ENCODE data around the gene VAPB. TPM values are rescaled to one million over a fixed set of nuclear protein-coding genes. Genes with fewer than 3 reads are reported as not detected.
A peak's percentile ranks its signal among the peaks of the same experiment; 100 is the strongest.

Gene VAPB
- total RNA-seq, 4 donors from 2014 or later = 37.8 to 53.3 (median 39.2) TPM

GRCh38 chr20:58448958-58449357 lies 59.9 kb downstream of the VAPB start:
- TF ChIP-seq POLR2A (IDR thresholded peaks at IDR 0.05) (no peak), CTCF (IDR thresholded peaks at IDR 0.05) (no peak)
- intact Hi-C loops (cut with DNase I) = loop anchor here (5.0 kb wide), 1 partner anchor 212 kb away; no protein-coding TSS in a partner anchor
- WGBS, 2 donors = 95 to 100% methylated on average over 4 of the region's 4 CpGs
- Histone ChIP-seq H3K27me3 (no peaks in the 10 kb centered on the region), H3K4me1 (peaks cover 17 to 42% of the 10 kb centered on the region in 2 donors), H3K4me3 (replicated peaks in 1 of 3) (no peak overlapping the region), H3K36me3 (peaks cover 7 to 11% of the 10 kb centered on the region in 2 donors), H3K27ac (no peak overlapping the region), H3K9me3 (no peaks in the 10 kb centered on the region)
- no peak for DNase-seq

- H3K27ac ChIP-seq = no peak overlapping the region
These were observed 60.7 kb downstream of the VAPB start for GRCh38 chr20:58449681-58450221.

GRCh38 chr20:58450254-58450653 lies 61.2 kb downstream of the VAPB start:
- no peak overlapping the region for H3K4me3 ChIP-seq (replicated peaks in 1 of 3)
- intact Hi-C loops (cut with DNase I) = loop anchor here (10.0 kb wide), 1 partner anchor 145 kb away; the partner anchor contains the start of gene RAB22A
- 89% methylated on average over 10 of the region's 10 CpGs for WGBS, 2 donors
- H3K27ac ChIP-seq = no peak overlapping the region
- peaks cover 21 to 46% of the 10 kb centered on the region in 2 donors for H3K4me1 ChIP-seq
- no peaks in the 10 kb centered on the region for H3K27me3 ChIP-seq
- peaks cover 0 to 4% of the 10 kb centered on the region in 2 donors for H3K36me3 ChIP-seq
- TF ChIP-seq CTCF (IDR thresholded peaks at IDR 0.05) = no peak
- TF ChIP-seq POLR2A (IDR thresholded peaks at IDR 0.05) = no peak
- DNase-seq = no peak
- no peaks in the 10 kb centered on the region for H3K9me3 ChIP-seq

More at GRCh38 chr20:58449681-58450221, 60.7 kb downstream of the VAPB start:
- intact Hi-C loops (cut with DNase I) = loop anchor here (5.0 to 10.0 kb wide), 2 partner anchors 145 to 212 kb away; partner anchors contain the start of gene RAB22A
- 91 to 92% methylated on average over 10 of the region's 10 CpGs for WGBS, 2 donors
- H3K4me1 ChIP-seq = peaks cover 21 to 46% of the 10 kb centered on the region in 2 donors
- DNase-seq = no peak
- H3K9me3 ChIP-seq = no peaks in the 10 kb centered on the region
- no peak for TF ChIP-seq POLR2A (IDR thresholded peaks at IDR 0.05)
- peaks cover 2 to 4% of the 10 kb centered on the region in 2 donors for H3K36me3 ChIP-seq
- no peaks in the 10 kb centered on the region for H3K27me3 ChIP-seq
- no peak overlapping the region for H3K4me3 ChIP-seq (replicated peaks in 1 of 3)

GRCh38 chr20:58452667-58453255 lies 63.7 kb downstream of the VAPB start:
- DNase-seq = peak in 1 of 2 donors; percentile 26
- Histone ChIP-seq H3K4me1 (peaks cover 17 to 28% of the 10 kb centered on the region in 2 donors), H3K27ac (peak overlapping the region; percentile 58 to 79 (median 77)), H3K36me3 (no peaks in the 10 kb centered on the region), H3K9me3 (no peaks in the 10 kb centered on the region), H3K27me3 (no peaks in the 10 kb centered on the region), H3K4me3 (replicated peaks in 1 of 3) (no peak overlapping the region)
- intact Hi-C loops (cut with DNase I) = loop anchor here (10.0 kb wide), 1 partner anchor 148 kb away; the partner anchor contains the start of gene RAB22A
- 23 to 24% methylated on average over 4 of the region's 4 CpGs for WGBS, 2 donors
- TF ChIP-seq POLR2A (IDR thresholded peaks at IDR 0.05) (no peak), CTCF (IDR thresholded peaks at IDR 0.05) (no peak)

GRCh38 chr20:58453391-58453790 lies 64.4 kb downstream of the VAPB start:
- H3K4me3 ChIP-seq (replicated peaks in 1 of 3) = no peak overlapping the region
- no peak for TF ChIP-seq POLR2A (IDR thresholded peaks at IDR 0.05)
- no peak for TF ChIP-seq CTCF (IDR thresholded peaks at IDR 0.05)
- peaks cover 17 to 23% of the 10 kb centered on the region in 2 donors for H3K4me1 ChIP-seq
- intact Hi-C loops (cut with DNase I) = loop anchor here (10.0 kb wide), 1 partner anchor 149 kb away; the partner anchor contains the start of gene RAB22A
- H3K9me3 ChIP-seq = no peaks in the 10 kb centered on the region
- peak; percentile 45 to 60 for DNase-seq
- H3K27me3 ChIP-seq = no peaks in the 10 kb centered on the region
- H3K36me3 ChIP-seq = no peaks in the 10 kb centered on the region
- H3K27ac ChIP-seq = peak overlapping the region; percentile 58 to 79 (median 77)
- WGBS, 2 donors = 35 to 40% methylated on average over 5 of the region's 5 CpGs
